Brain microvascular endothelial cell (primary cell): ENCODE results near the gene MAML2.

ENCODE experiments used
- DNase-seq: peaks from one replicate; pipeline ENCODE4 v3.0.0-alpha.2; 2020
- H3K27ac ChIP-seq: fragments of 250-450 bp; sonication (Bioruptor Pico); 2 replicates; pipeline ENCODE4 v1.5.1; 2020; ENCODE audit warnings: mild to moderate bottlenecking, moderate library complexity
- H3K27me3 ChIP-seq: fragments of 250-450 bp; sonication (Bioruptor Pico); replicated peaks from 2 replicates; pipeline ENCODE4 v1.5.1; 2020; ENCODE audit warnings: mild to moderate bottlenecking
- H3K36me3 ChIP-seq: fragments of 250-450 bp; sonication (Bioruptor Pico); replicated peaks from 2 replicates; pipeline ENCODE4 v1.5.1; 2020; ENCODE audit warnings: mild to moderate bottlenecking
- H3K4me3 ChIP-seq: 2 replicates; pipeline ENCODE4 v1.5.1; 2011; ENCODE audit warnings: low read depth, mild to moderate bottlenecking, control low read depth, low read length, moderate library complexity
- CTCF ChIP-seq: IDR thresholded peaks from 2 replicates; pipeline ENCODE4 v1.5.1; 2011; ENCODE audit warnings: low read depth, mild to moderate bottlenecking, moderate library complexity, low read length, control low read depth, inconsistent platforms; ENCODE audit errors: missing control alignments
- in situ Hi-C: cut with HindIII; loops from 2 replicates; pipeline ENCODE4 v1.10.0; 2017; ENCODE audit warnings: low sequenced_read_pairs, low pct_ligation_motif_present

MAML2 gene

GRCh38 chr11:96054870-96055705, 287.9 kb downstream of the MAML2 start:
- H3K4me3 ChIP-seq, result no peak overlapping the region
- no peaks in the 10 kb centered on the region for H3K27me3 ChIP-seq
- H3K36me3 ChIP-seq, result no peaks in the 10 kb centered on the region
- peak overlapping the region; percentile 44 for H3K27ac ChIP-seq
- DNase-seq, result no peak
- peak; percentile 42 for TF ChIP-seq CTCF
- in situ Hi-C loops, result no loop called here

GRCh38 chr11:96052921-96053651, 289.9 kb downstream of the MAML2 start:
- Histone ChIP-seq H3K4me3 (no peak overlapping the region), H3K27ac (peak overlapping the region; percentile 25)
- DNase-seq, result peak; percentile 37

GRCh38 chr11:96051820-96052219, 291.2 kb downstream of the MAML2 start:
- in situ Hi-C loops, result no loop called here
- Histone ChIP-seq H3K4me3 (no peak overlapping the region), H3K27ac (no peak overlapping the region), H3K27me3 (no peaks in the 10 kb centered on the region), H3K36me3 (no peaks in the 10 kb centered on the region)
- TF ChIP-seq CTCF, result no peak
- no peak for DNase-seq

More at GRCh38 chr11:96052921-96053651, 289.9 kb downstream of the MAML2 start:
- TF ChIP-seq CTCF, result no peak
- Histone ChIP-seq H3K27me3 (no peaks in the 10 kb centered on the region), H3K36me3 (no peaks in the 10 kb centered on the region)
- in situ Hi-C loops, result no loop called here

- in situ Hi-C loops, result no loop called here
- no peaks in the 10 kb centered on the region for H3K36me3 ChIP-seq
- peak; percentile 83 for DNase-seq
Measured at GRCh38 chr11:96050435-96051182, 292.4 kb downstream of the MAML2 start.

GRCh38 chr11:96049426-96049825, 293.6 kb downstream of the MAML2 start:
- DNase-seq, result peak; percentile 67
- Histone ChIP-seq H3K36me3 (no peaks in the 10 kb centered on the region), H3K27me3 (no peaks in the 10 kb centered on the region), H3K27ac (peak overlapping the region; percentile 75), H3K4me3 (no peak overlapping the region)
- no peak for TF ChIP-seq CTCF
- in situ Hi-C loops, result no loop called here

More at GRCh38 chr11:96050435-96051182, 292.4 kb downstream of the MAML2 start:
- peak; percentile 45 for TF ChIP-seq CTCF
- Histone ChIP-seq H3K27ac (peak overlapping the region; percentile 75), H3K27me3 (no peaks in the 10 kb centered on the region), H3K4me3 (no peak overlapping the region)
